ENCODE data around the gene REX1BD.

GRCh38 chr19:18601875-18602274 is 13.3 kb downstream of the REX1BD start:
- no peak for TF ChIP-seq CTCF (IDR thresholded peaks at IDR 0.05; ENCODE audit: low read depth, low read length)
- TF ChIP-seq POLR2A (IDR thresholded peaks at IDR 0.05; ENCODE audit: extremely low read depth, insufficient read length) = no peak
- TF ChIP-seq MAX (IDR thresholded peaks at IDR 0.05; ENCODE audit: low read depth, low read length) = no peak
- TF ChIP-seq MYC (IDR thresholded peaks at IDR 0.05; ENCODE audit: low read depth, low read length) = no peak
